Panc1 (cell line): Measurements from ENCODE around the gene LMBRD1. TPM values are rescaled to one million over a fixed set of nuclear protein-coding genes. Genes with fewer than 3 reads are reported as not detected.

ENCODE experiments used
- ATAC-seq: fragments of 200-7000 bp; cut with Tn5 transposase; 2 replicates; pipeline ENCODE4 v1.9.1; 2020; ENCODE audit warnings: mild to moderate bottlenecking, moderate library complexity
- Bru-seq: library from RNA; stranded (reverse); fragments of 400-500 nt; gene quantifications from one replicate; lab custom pipeline; 2021; lab: Mats Ljungman, UMichigan
- BruChase-seq, 2 experiments: library from RNA; stranded (reverse); fragments of 400-500 nt; gene quantifications; one replicate each; lab custom pipeline; 2021; lab: Mats Ljungman, UMichigan
- BruUV-seq: library from RNA; stranded (reverse); fragments of 400-500 nt; replicated peaks from 2 replicates; lab custom pipeline; 2021; lab: Mats Ljungman, UMichigan
- CTCF ChIA-PET: fragments of 300-600 bp; sonication (Branson Sonifier 250); formaldehyde crosslinking; loops from one replicate; lab custom pipeline; 2022; ENCODE audit warnings: antibody characterized with exemption; lab: Charles Lee
- POLR2A ChIA-PET: fragments of 300-600 bp; sonication (Branson Sonifier 250); formaldehyde crosslinking; loops from one replicate; lab custom pipeline; 2022; ENCODE audit warnings: antibody characterized with exemption; lab: Charles Lee
- DNase-seq: peaks from one replicate; pipeline ENCODE4 v3.0.0-alpha.2; 2010; ENCODE audit warnings: low read depth, low spot score
- H3K27ac ChIP-seq: 2 replicates; pipeline ENCODE4 v1.5.1; 2011; ENCODE audit warnings: mild to moderate bottlenecking, low read length, inconsistent platforms
- H3K27me3 ChIP-seq: fragments of 200-500 bp; sonication (Bioruptor generic); 2 replicates; pipeline ENCODE4 v1.6.0; 2014; ENCODE audit warnings: low read length, inconsistent platforms; ENCODE audit not compliant: control insufficient read depth, insufficient read depth
- H3K36me3 ChIP-seq: fragments of 200-500 bp; sonication (Bioruptor generic); 2 replicates; pipeline ENCODE4 v1.5.1; 2014; ENCODE audit warnings: inconsistent platforms, mild to moderate bottlenecking, low read length, moderate library complexity; ENCODE audit not compliant: control insufficient read depth, insufficient read depth
- H3K4me1 ChIP-seq: 2 replicates; pipeline ENCODE4 v1.5.1; 2011; ENCODE audit warnings: inconsistent platforms, mild to moderate bottlenecking, low read length, moderate library complexity; ENCODE audit not compliant: control insufficient read depth, insufficient read depth
- H3K4me3 ChIP-seq, 2 experiments: 2 replicates each; pipeline ENCODE4 v1.5.1; 2011 to 2012; ENCODE audit warnings: low read depth in 2 of 2, low read length in 2 of 2, mild to moderate bottlenecking in 2 of 2, inconsistent platforms in 1 of 2, moderate library complexity in 1 of 2
- H3K9me3 ChIP-seq: fragments of 200-500 bp; sonication (Bioruptor generic); 2 replicates; pipeline ENCODE4 v1.5.1; 2014; ENCODE audit warnings: low read depth, mild to moderate bottlenecking, inconsistent platforms, low read length, moderate library complexity; ENCODE audit not compliant: control insufficient read depth, insufficient read depth
- CTCF ChIP-seq: fragments of 450-650 bp; IDR thresholded peaks from 2 replicates; pipeline ENCODE4 v1.5.1; 2017; ENCODE audit warnings: mild to moderate bottlenecking
- POLR2AphosphoS5 ChIP-seq: IDR thresholded peaks from 2 replicates; pipeline ENCODE4 v1.6.1; 2012; ENCODE audit warnings: mild to moderate bottlenecking, low read depth, low read length, moderate library complexity
- REST ChIP-seq, 2 experiments: IDR thresholded peaks; 2 replicates each; pipeline ENCODE4 v1.6.1; 2011 to 2012; ENCODE audit warnings: low read depth in 2 of 2, control low read depth in 1 of 2, low read length in 1 of 2, mild to moderate bottlenecking in 1 of 2, moderate library complexity in 1 of 2; ENCODE audit not compliant: insufficient read depth in 1 of 2
- SIN3A ChIP-seq: IDR thresholded peaks from 2 replicates; pipeline ENCODE4 v1.6.1; 2012; ENCODE audit warnings: low read depth, mild to moderate bottlenecking, low read length, moderate library complexity, borderline replicate concordance; ENCODE audit not compliant: insufficient read depth
- TCF7L2 ChIP-seq: IDR thresholded peaks from 2 replicates; pipeline ENCODE4 v1.6.1; 2011; ENCODE audit warnings: mild to moderate bottlenecking, low read depth, low read length, inconsistent platforms
- in situ Hi-C: cut with HindIII; loops from 2 replicates; pipeline ENCODE4 v1.10.0; 2016; ENCODE audit warnings: low sequenced_read_pairs, low pct_unique_long_range_greater_than_20kb
- intact Hi-C: fragments of 100-400 bp; cut with micrococcal nuclease; formaldehyde crosslinking; loops from one replicate; pipeline ENCODE4 v1.10.0; 2022; ENCODE audit not compliant: unreplicated experiment
- long read RNA-seq: library from polyadenylated mRNA; unstranded; transcript quantifications from one replicate; pipeline ENCODE4 v2.0.0, GENCODE V29; 2021; ENCODE audit not compliant: unreplicated experiment
- polyA plus RNA-seq: library from polyadenylated mRNA; unstranded; fragments of >200 nt; gene quantifications from one replicate; pipeline ENCODE4 v1.2.1, GENCODE V29; 2012; ENCODE audit warnings: missing spikeins; ENCODE audit not compliant: insufficient read length
- total RNA-seq: library from RNA; stranded (reverse); gene quantifications from one replicate; pipeline ENCODE4 v1.2.1, GENCODE V29; 2021; ENCODE audit not compliant: unreplicated experiment

Gene LMBRD1
- total RNA-seq (17.9 TPM), Bru-seq, nascent RNA (percentile 59 among the genes with signal in this experiment), BruChase-seq, experiment 1, labeled RNA remaining after a 2-hour chase (percentile 43 among the genes with signal in this experiment), BruChase-seq, experiment 2, labeled RNA remaining after a 6-hour chase (percentile 50 among the genes with signal in this experiment)
- polyA plus RNA-seq = 13.1 TPM
- long read RNA-seq, transcript LMBRD1-202 (16 exons, 2,264 nt) = major isoform, 38 of 43 reads
- long read RNA-seq, partial matches to known transcripts = 1 of 43 reads
- long read RNA-seq, other reads (novel, unspliced or antisense) = 3 of 43 reads

- peak; percentile 78 for DNase-seq
- Histone ChIP-seq H3K9me3 (no peaks in the 10 kb centered on the region), H3K4me1 (peaks cover 10% of the 10 kb centered on the region), H3K27ac (peak within 1 kb of the TSS; percentile 78), H3K36me3 (no peaks in the 10 kb centered on the region), H3K27me3 (no peaks in the 10 kb centered on the region), H3K4me3 (peak within 1 kb of the TSS; percentile 76 to 89)
- ATAC-seq = peak; percentile 98
- no TSS peak for BruUV-seq
- CTCF ChIA-PET = interaction anchor here (0.7 to 1.2 kb wide), 6 partner anchors 67 to 290 kb away, joined by 7 to 10 read pairs (median 8); no protein-coding TSS in a partner anchor
- POLR2A ChIA-PET = interaction anchor here (0.7 kb wide), 1 partner anchor 33 kb away, joined by 5 read pairs; no protein-coding TSS in a partner anchor
- TF ChIP-seq SIN3A = 0 out of 2 replicates have a peak, but pooled peaks have one; percentile 0
- TF ChIP-seq POLR2AphosphoS5 = peak; percentile 58; the same call in 1 of the 2 replicates
- peak; percentile 100 for TF ChIP-seq CTCF
- no peak for TF ChIP-seq REST (IDR thresholded peaks at IDR 0.05; ENCODE audit: insufficient read depth in 1 of 2, low read depth in 2 of 2, low read length in 1 of 2)
- in situ Hi-C loops (no loop called here), intact Hi-C loops (no loop called here)
Measured at GRCh38 chr6:69796642-69797390, at the start of gene LMBRD1. Gene LMBRD1 (minus strand): TSS chr6:69797010. CDS start chr6:69796881, 129 bp downstream.

- no peak for ATAC-seq
Measured at GRCh38 chr6:69846312-69846711, 49.5 kb upstream of the LMBRD1 start.

More at GRCh38 chr6:69846312-69846711, 49.5 kb upstream of the LMBRD1 start:
- BruUV-seq = no TSS peak
- ChIA-PET POLR2A (no interaction called here), CTCF (no interaction called here)
- Histone ChIP-seq H3K36me3 (no peaks in the 10 kb centered on the region), H3K4me1 (no peaks in the 10 kb centered on the region), H3K27me3 (0 out of 2 replicates have a peak, but pooled peaks cover 2% of the 10 kb centered on the region), H3K27ac (no peak overlapping the region), H3K4me3 (no peak overlapping the region), H3K9me3 (no peaks in the 10 kb centered on the region)
- in situ Hi-C loops = no loop called here
- intact Hi-C loops = no loop called here
- no peak for DNase-seq
- TF ChIP-seq SIN3A (no peak), CTCF (no peak), POLR2AphosphoS5 (no peak), REST (IDR thresholded peaks at IDR 0.05; ENCODE audit: insufficient read depth in 1 of 2, low read depth in 2 of 2, low read length in 1 of 2) (no peak), TCF7L2 (no peak)
